SK-N-SH (cell line): ENCODE measurements around the gene TRPM8. TPM values are rescaled to one million over a fixed set of nuclear protein-coding genes. Genes with fewer than 3 reads are reported as not detected.

Source experiments
- CTCF ChIA-PET: fragments of 300-600, 350-600 bp; formaldehyde crosslinking; extraction: SDS; loops from one replicate; lab custom pipeline; 2021; lab: Yijun Ruan, JAX
- POLR2A ChIA-PET: fragments of 350-600 bp; sonication (Branson Sonifier 250); formaldehyde crosslinking; extraction: SDS; loops from one replicate; lab custom pipeline; 2020; ENCODE audit warnings: antibody characterized with exemption, inconsistent platforms; lab: Yijun Ruan, JAX
- DNase-seq: peaks from one replicate; pipeline ENCODE4 v3.0.0; 2012
- H2AFZ ChIP-seq: fragments of 200-600 bp; sonication (generic); 2 replicates; pipeline ENCODE4 v1.8.1; 2016; ENCODE audit warnings: antibody characterized with exemption, mild to moderate bottlenecking, low read depth
- H3F3A ChIP-seq: fragments of 200-600 bp; sonication (generic); replicated peaks from 2 replicates; pipeline ENCODE3; 2016; ENCODE audit warnings: antibody characterized with exemption, mild to moderate bottlenecking; ENCODE audit not compliant: insufficient read depth
- H3K27ac ChIP-seq, 2 experiments: fragments of 200-500 bp in 1 of 2; fragments of 200-600 bp in 1 of 2; sonication (Bioruptor generic) in 1 of 2; sonication (generic), shearing (Covaris generic) in 1 of 2; 2 replicates each; pipeline versions ENCODE4 v1.5.1 to v1.6.1; 2014 to 2016; ENCODE audit warnings: low read depth in 2 of 2, inconsistent platforms in 1 of 2, low read length in 1 of 2, mild to moderate bottlenecking in 1 of 2, mixed read lengths in 1 of 2
- H3K27me3 ChIP-seq: fragments of 200-600 bp; sonication (generic), shearing (Covaris generic); 2 replicates; pipeline ENCODE4 v1.6.1; 2016; ENCODE audit warnings: mixed run types; ENCODE audit not compliant: insufficient read depth
- H3K36me3 ChIP-seq, 2 experiments: fragments of 200-500 bp in 1 of 2; fragments of 200-600 bp in 1 of 2; sonication (Bioruptor generic) in 1 of 2; sonication (generic) in 1 of 2; replicated peaks in 1 of 2; 2 replicates each; pipeline versions ENCODE3 to v1.5.1; 2014 to 2016; ENCODE audit warnings: low read length in 1 of 2, mild to moderate bottlenecking in 1 of 2; ENCODE audit not compliant: insufficient read depth in 2 of 2, control insufficient read depth in 1 of 2
- H3K4me1 ChIP-seq, 2 experiments: fragments of 200-500 bp in 1 of 2; fragments of 200-600 bp in 1 of 2; sonication (Bioruptor generic) in 1 of 2; sonication (generic), shearing (Covaris generic) in 1 of 2; 2 replicates each; pipeline versions ENCODE4 v1.5.1 to v1.6.1; 2014 to 2016; ENCODE audit warnings: low read depth in 1 of 2, low read length in 1 of 2, mixed run types in 1 of 2; ENCODE audit not compliant: insufficient read depth in 2 of 2, control insufficient read depth in 1 of 2
- H3K4me2 ChIP-seq: fragments of 200-600 bp; sonication (generic), shearing (Covaris generic); 2 replicates; pipeline ENCODE4 v1.6.1; 2017; ENCODE audit warnings: mixed run types
- H3K4me3 ChIP-seq, 2 experiments: fragments of 200-500 bp in 1 of 2; fragments of 200-600 bp in 1 of 2; sonication (Bioruptor generic) in 1 of 2; sonication (generic), shearing (Covaris generic) in 1 of 2; 2 replicates each; pipeline versions ENCODE4 v1.5.1 to v1.8.1; 2014 to 2016; ENCODE audit warnings: low read depth in 2 of 2, inconsistent platforms in 1 of 2, low read length in 1 of 2, mild to moderate bottlenecking in 1 of 2, mixed read lengths in 1 of 2, moderate library complexity in 1 of 2
- H3K79me2 ChIP-seq: fragments of 200-600 bp; sonication (generic); 2 replicates; pipeline ENCODE4 v1.8.1; 2017; ENCODE audit warnings: mild to moderate bottlenecking; ENCODE audit not compliant: insufficient read depth
- H3K9ac ChIP-seq: fragments of 200-600 bp; sonication (generic); 2 replicates; pipeline ENCODE4 v1.6.1; 2017; ENCODE audit warnings: mixed run types
- H3K9me2 ChIP-seq: fragments of 200-600 bp; sonication (generic); 2 replicates; pipeline ENCODE4 v1.6.1; 2017; ENCODE audit warnings: mixed run types
- H3K9me3 ChIP-seq: fragments of 200-600 bp; sonication (generic); 2 replicates; pipeline ENCODE4 v1.6.1; 2017; ENCODE audit warnings: mixed run types, mild to moderate bottlenecking, moderate library complexity
- H4K20me1 ChIP-seq: fragments of 200-600 bp; sonication (generic); 2 replicates; pipeline ENCODE4 v1.6.1; 2017; ENCODE audit warnings: mild to moderate bottlenecking, mixed run types; ENCODE audit not compliant: insufficient read depth
- CHD2 ChIP-seq: fragments of 150-350 bp; IDR thresholded peaks from 2 replicates; pipeline ENCODE4 v1.6.1; 2018; ENCODE audit warnings: low read length; ENCODE audit not compliant: partially characterized antibody
- ELF1 ChIP-seq: IDR thresholded peaks from 2 replicates; pipeline ENCODE4 v1.4.0; 2012
- IRF3 ChIP-seq: fragments of 150-350 bp; IDR thresholded peaks from 2 replicates; pipeline ENCODE4 v1.6.1; 2016; ENCODE audit warnings: mild to moderate bottlenecking, low read depth, low read length
- JUND ChIP-seq: IDR thresholded peaks from 2 replicates; pipeline ENCODE4 v1.4.0; 2012
- MAX ChIP-seq: IDR thresholded peaks from 2 replicates; pipeline ENCODE4 v1.4.0; 2012; ENCODE audit warnings: low read depth
- NFIC ChIP-seq: IDR thresholded peaks from 2 replicates; pipeline ENCODE4 v1.4.0; 2012; ENCODE audit warnings: borderline replicate concordance
- NRF1 ChIP-seq: IDR thresholded peaks from 2 replicates; pipeline ENCODE4 v1.6.1; 2012; ENCODE audit warnings: low read depth, mild to moderate bottlenecking, low read length
- PBX3 ChIP-seq: IDR thresholded peaks from 2 replicates; pipeline ENCODE4; 2012
- RAD21 ChIP-seq: IDR thresholded peaks from 2 replicates; pipeline ENCODE4 v1.6.1; 2012; ENCODE audit warnings: mild to moderate bottlenecking, low read length
- REST ChIP-seq: IDR thresholded peaks from 2 replicates; pipeline ENCODE4 v1.6.1; 2012; ENCODE audit warnings: mild to moderate bottlenecking, low read depth, low read length, moderate library complexity
- RFX5 ChIP-seq: IDR thresholded peaks from 2 replicates; pipeline ENCODE4 v1.6.1; 2012; ENCODE audit warnings: mild to moderate bottlenecking, improper control_type of control experiment, low read length
- RXRA ChIP-seq: IDR thresholded peaks from 2 replicates; pipeline ENCODE4 v1.4.0; 2012; ENCODE audit warnings: low read depth, mild to moderate bottlenecking, borderline replicate concordance
- SIN3A ChIP-seq: IDR thresholded peaks from 2 replicates; pipeline ENCODE4 v1.6.1; 2012; ENCODE audit warnings: low read depth, mild to moderate bottlenecking, low read length, moderate library complexity, borderline replicate concordance
- TAF1 ChIP-seq: IDR thresholded peaks from 2 replicates; pipeline ENCODE4 v1.6.1; 2012; ENCODE audit warnings: low read depth, mild to moderate bottlenecking, low read length, moderate library complexity, borderline replicate concordance
- TEAD4 ChIP-seq: IDR thresholded peaks from 2 replicates; pipeline ENCODE4 v1.4.0; 2012; ENCODE audit warnings: mild to moderate bottlenecking, borderline replicate concordance; ENCODE audit not compliant: insufficient read depth
- USF1 ChIP-seq: IDR thresholded peaks from 2 replicates; pipeline ENCODE4 v1.4.0; 2012; ENCODE audit warnings: low read depth, borderline replicate concordance
- YY1 ChIP-seq: IDR thresholded peaks from 2 replicates; pipeline ENCODE4 v1.4.0; 2012; ENCODE audit warnings: low read depth, mild to moderate bottlenecking
- ZBTB33 ChIP-seq: IDR thresholded peaks from 2 replicates; pipeline ENCODE4 v1.4.0; 2012; ENCODE audit warnings: low read depth, borderline replicate concordance
- WGBS: methylation state at CpG from one replicate; pipeline ENCODE4 v1.1.6; 2017; ENCODE audit warnings: low lambda C conversion rate; 5-methylcytosine and 5-hydroxymethylcytosine counted together
- polyA plus RNA-seq, 3 experiments: library from polyadenylated mRNA; depleted of rRNA; stranded (reverse); fragments of >200 nt; gene quantifications; 2 replicates each; pipeline ENCODE4 v1.2.3, GENCODE V29; 2012

TRPM8 gene
- polyA plus RNA-seq, 1 of the 3 experiments (the other 2 are of a cell fraction) = 0.85 TPM

- no peak for TF ChIP-seq PBX3
Observed at GRCh38 chr2:233991196-233991595, 74.0 kb downstream of the TRPM8 start (continued).

- H3K79me2 ChIP-seq = no peaks in the 10 kb centered on the region
- no peaks in the 10 kb centered on the region for H3K9me3 ChIP-seq
- no peaks in the 10 kb centered on the region for H3K9me2 ChIP-seq
- H3K9ac ChIP-seq = no peak overlapping the region
- H2AFZ ChIP-seq = no peak overlapping the region
- no peaks in the 10 kb centered on the region for H4K20me1 ChIP-seq
- no peak overlapping the region for H3K27ac ChIP-seq
- peaks cover 0 to 10% of the 10 kb centered on the region in 2 experiments; a peak in 1 of 4 replicates for H3K4me1 ChIP-seq
- CTCF ChIA-PET = no interaction called here
- no peaks in the 10 kb centered on the region for H3K36me3 ChIP-seq
- no peak overlapping the region for H3K4me2 ChIP-seq
- no peak for DNase-seq
- POLR2A ChIA-PET = no interaction called here
- H3K4me3 ChIP-seq = no peak overlapping the region
- 84% methylated on average over 7 of the region's 7 CpGs for WGBS
- H3K27me3 ChIP-seq = no peaks in the 10 kb centered on the region
- TF ChIP-seq JUND (no peak), YY1 (no peak), REST (no peak), NFIC (no peak), RXRA (no peak), TAF1 (no peak), IRF3 (no peak), MAX (no peak), USF1 (no peak), ZBTB33 (no peak), TEAD4 (no peak), NRF1 (no peak), CHD2 (no peak), SIN3A (no peak), RFX5 (no peak), ELF1 (no peak), RAD21 (no peak), PBX3 (no peak)
- H3F3A ChIP-seq = no peaks in the 10 kb centered on the region
Observed at GRCh38 chr2:233992513-233993217, 75.5 kb downstream of the TRPM8 start.
